WTC11 (cell line): ENCODE results near the gene LRRC74A. TPM values are rescaled to one million over a fixed set of nuclear protein-coding genes. Genes with fewer than 3 reads are reported as not detected.

Source experiments
- ATAC-seq: fragments of 200-7000 bp; cut with Tn5 transposase; 2 replicates; pipeline ENCODE4 v1.10.0; 2021; ENCODE audit warnings: mild to moderate bottlenecking, moderate library complexity
- CTCF ChIA-PET: fragments of 300-600 bp; sonication (Branson Sonifier 250); formaldehyde crosslinking; loops from one replicate; lab custom pipeline; 2021; ENCODE audit warnings: antibody characterized with exemption; lab: Charles Lee
- POLR2A ChIA-PET: fragments of 350-600 bp; sonication (Branson Sonifier 250); formaldehyde crosslinking; loops from one replicate; lab custom pipeline; 2021; ENCODE audit warnings: antibody characterized with exemption; lab: Charles Lee
- DNase-seq: peaks from one replicate; pipeline ENCODE4 v3.0.0; 2021; ENCODE audit warnings: low spot score
- H3K27ac Mint-ChIP-seq: 2 replicates; pipeline ENCODE4 v1.8.0; 2021; ENCODE audit warnings: mixed read lengths
- H3K27me3 Mint-ChIP-seq: 2 replicates; pipeline ENCODE4 v1.8.0; 2021; ENCODE audit warnings: low read depth, mild to moderate bottlenecking, moderate library complexity, mixed read lengths
- H3K36me3 Mint-ChIP-seq: 2 replicates; pipeline ENCODE4 v1.8.0; 2021; ENCODE audit warnings: mixed read lengths
- H3K4me1 Mint-ChIP-seq: 2 replicates; pipeline ENCODE4 v1.8.0; 2022; ENCODE audit warnings: mixed read lengths
- H3K4me3 Mint-ChIP-seq: 2 replicates; pipeline ENCODE4 v1.8.0; 2021; ENCODE audit warnings: mild to moderate bottlenecking, moderate library complexity, mixed read lengths
- H3K9me3 Mint-ChIP-seq: 2 replicates; pipeline ENCODE4 v1.8.0; 2021; ENCODE audit warnings: mixed read lengths
- ARID4B ChIP-seq: sonication (generic); formaldehyde crosslinking; IDR thresholded peaks from 2 replicates; pipeline ENCODE4 v1.8.0; 2023; ENCODE audit warnings: missing genetic modification reagents, mild to moderate bottlenecking, borderline replicate concordance
- ATF1 ChIP-seq: sonication (generic); formaldehyde crosslinking; IDR thresholded peaks from 2 replicates; pipeline ENCODE4 v1.8.1; 2023; ENCODE audit warnings: mild to moderate bottlenecking, moderate library complexity, missing genetic modification reagents
- ATF2 ChIP-seq: sonication (generic); formaldehyde crosslinking; IDR thresholded peaks from 2 replicates; pipeline ENCODE4 v1.8.1; 2022; ENCODE audit warnings: low read depth, missing genetic modification reagents, borderline replicate concordance
- CDX4 ChIP-seq: fragments of 250-450 bp; sonication (Bioruptor Pico); IDR thresholded peaks from 2 replicates; pipeline ENCODE4 v1.9.0; 2021; ENCODE audit warnings: moderate library complexity, mild to moderate bottlenecking, inconsistent platforms, borderline replicate concordance
- ETV6 ChIP-seq: sonication (generic); formaldehyde crosslinking; IDR thresholded peaks from 2 replicates; pipeline ENCODE4 v1.8.1; 2022; ENCODE audit warnings: mild to moderate bottlenecking, missing genetic modification reagents
- FOXJ3 ChIP-seq: sonication (generic); formaldehyde crosslinking; IDR thresholded peaks from 2 replicates; pipeline ENCODE4 v1.9.0; 2021; ENCODE audit warnings: missing genetic modification reagents, mild to moderate bottlenecking, borderline replicate concordance
- KAT7 ChIP-seq: sonication (generic); formaldehyde crosslinking; IDR thresholded peaks from 2 replicates; pipeline ENCODE4 v1.8.1; 2023; ENCODE audit warnings: missing genetic modification reagents, mild to moderate bottlenecking, borderline replicate concordance
- NR2C2 ChIP-seq: sonication (generic); formaldehyde crosslinking; IDR thresholded peaks from 2 replicates; pipeline ENCODE4 v1.8.0; 2022; ENCODE audit warnings: mild to moderate bottlenecking, missing genetic modification reagents
- TEAD4 ChIP-seq: sonication (generic); formaldehyde crosslinking; IDR thresholded peaks from 2 replicates; pipeline ENCODE4 v1.8.0; 2022; ENCODE audit warnings: mild to moderate bottlenecking, missing genetic modification reagents
- TP53 ChIP-seq: sonication (generic); formaldehyde crosslinking; IDR thresholded peaks from 2 replicates; pipeline ENCODE4 v1.8.1; 2023; ENCODE audit warnings: mild to moderate bottlenecking, missing genetic modification reagents
- USF2 ChIP-seq: sonication (generic); formaldehyde crosslinking; IDR thresholded peaks from 2 replicates; pipeline ENCODE4 v1.8.1; 2023; ENCODE audit warnings: mild to moderate bottlenecking, missing genetic modification reagents, moderate library complexity
- total RNA-seq: library from RNA; stranded (reverse); gene quantifications from 3 replicates; pipeline ENCODE4 v1.2.3, GENCODE V29; 2021
- TF ChIP-seq, protein P1 (sequence below): fragments of 250-450 bp; sonication (Bioruptor Pico); IDR thresholded peaks from 2 replicates; pipeline ENCODE4 v1.8.0; 2021; ENCODE audit warnings: mild to moderate bottlenecking
- TF ChIP-seq, protein P2 (sequence below): sonication (generic); formaldehyde crosslinking; IDR thresholded peaks from 2 replicates; pipeline ENCODE4 v1.8.0; 2022; ENCODE audit warnings: mild to moderate bottlenecking, missing genetic modification reagents
- TF ChIP-seq, protein P3 (sequence below): fragments of 200-600 bp; IDR thresholded peaks from 2 replicates; pipeline ENCODE4 v1.8.0; 2022; ENCODE audit warnings: antibody characterized with exemption
- TF ChIP-seq, protein P4 (sequence below): sonication (generic); formaldehyde crosslinking; IDR thresholded peaks from 2 replicates; pipeline ENCODE4 v1.8.0; 2022; ENCODE audit warnings: missing genetic modification reagents
- TF ChIP-seq, protein P5 (sequence below): sonication (generic); formaldehyde crosslinking; conservative IDR thresholded peaks from 2 replicates; pipeline ENCODE4 v1.8.1; 2023; ENCODE audit warnings: mild to moderate bottlenecking, low read depth, missing genetic modification reagents, moderate library complexity

LRRC74A gene
- total RNA-seq, 1 experiment from 2014 or later = not detected

GRCh38 chr14:76908834-76909233 is 82.6 kb downstream of the LRRC74A start (continued):
- TF ChIP-seq ATF2 (CRISPR knock-in tag) (no peak), TP53 (CRISPR knock-in tag) (no peak), CDX4 (CRISPR knock-in tag) (no peak)

- POLR2A ChIA-PET = no interaction called here
- Mint-ChIP-seq H3K9me3 (peaks cover 7% of the 10 kb centered on the region), H3K27ac (no peak overlapping the region), H3K4me3 (no peak overlapping the region), H3K27me3 (no peaks in the 10 kb centered on the region), H3K36me3 (no peaks in the 10 kb centered on the region), H3K4me1 (peaks cover 13% of the 10 kb centered on the region)
- CTCF ChIA-PET = interaction anchor here (0.6 to 1.2 kb wide), 3 partner anchors 7 to 39 kb away, joined by 3 read pairs; no protein-coding TSS in a partner anchor
- DNase-seq (no peak), ATAC-seq (no peak)
- TF ChIP-seq, protein P1, sequence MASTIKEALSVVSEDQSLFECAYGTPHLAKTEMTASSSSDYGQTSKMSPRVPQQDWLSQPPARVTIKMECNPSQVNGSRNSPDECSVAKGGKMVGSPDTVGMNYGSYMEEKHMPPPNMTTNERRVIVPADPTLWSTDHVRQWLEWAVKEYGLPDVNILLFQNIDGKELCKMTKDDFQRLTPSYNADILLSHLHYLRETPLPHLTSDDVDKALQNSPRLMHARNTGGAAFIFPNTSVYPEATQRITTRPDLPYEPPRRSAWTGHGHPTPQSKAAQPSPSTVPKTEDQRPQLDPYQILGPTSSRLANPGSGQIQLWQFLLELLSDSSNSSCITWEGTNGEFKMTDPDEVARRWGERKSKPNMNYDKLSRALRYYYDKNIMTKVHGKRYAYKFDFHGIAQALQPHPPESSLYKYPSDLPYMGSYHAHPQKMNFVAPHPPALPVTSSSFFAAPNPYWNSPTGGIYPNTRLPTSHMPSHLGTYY (CRISPR knock-in tag) = no peak
- TF ChIP-seq ETV6 (CRISPR knock-in tag) (no peak), ARID4B (CRISPR knock-in tag) (no peak), TEAD4 (CRISPR knock-in tag) (no peak), ATF1 (CRISPR knock-in tag) (no peak), USF2 (CRISPR knock-in tag) (no peak), KAT7 (CRISPR knock-in tag) (no peak), FOXJ3 (CRISPR knock-in tag) (no peak), NR2C2 (CRISPR knock-in tag) (no peak)
- TF ChIP-seq, protein P2, sequence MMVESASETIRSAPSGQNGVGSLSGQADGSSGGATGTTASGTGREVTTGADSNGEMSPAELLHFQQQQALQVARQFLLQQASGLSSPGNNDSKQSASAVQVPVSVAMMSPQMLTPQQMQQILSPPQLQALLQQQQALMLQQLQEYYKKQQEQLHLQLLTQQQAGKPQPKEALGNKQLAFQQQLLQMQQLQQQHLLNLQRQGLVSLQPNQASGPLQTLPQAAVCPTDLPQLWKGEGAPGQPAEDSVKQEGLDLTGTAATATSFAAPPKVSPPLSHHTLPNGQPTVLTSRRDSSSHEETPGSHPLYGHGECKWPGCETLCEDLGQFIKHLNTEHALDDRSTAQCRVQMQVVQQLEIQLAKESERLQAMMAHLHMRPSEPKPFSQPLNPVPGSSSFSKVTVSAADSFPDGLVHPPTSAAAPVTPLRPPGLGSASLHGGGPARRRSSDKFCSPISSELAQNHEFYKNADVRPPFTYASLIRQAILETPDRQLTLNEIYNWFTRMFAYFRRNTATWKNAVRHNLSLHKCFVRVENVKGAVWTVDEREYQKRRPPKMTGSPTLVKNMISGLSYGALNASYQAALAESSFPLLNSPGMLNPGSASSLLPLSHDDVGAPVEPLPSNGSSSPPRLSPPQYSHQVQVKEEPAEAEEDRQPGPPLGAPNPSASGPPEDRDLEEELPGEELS = no peak
- TF ChIP-seq, protein P3, sequence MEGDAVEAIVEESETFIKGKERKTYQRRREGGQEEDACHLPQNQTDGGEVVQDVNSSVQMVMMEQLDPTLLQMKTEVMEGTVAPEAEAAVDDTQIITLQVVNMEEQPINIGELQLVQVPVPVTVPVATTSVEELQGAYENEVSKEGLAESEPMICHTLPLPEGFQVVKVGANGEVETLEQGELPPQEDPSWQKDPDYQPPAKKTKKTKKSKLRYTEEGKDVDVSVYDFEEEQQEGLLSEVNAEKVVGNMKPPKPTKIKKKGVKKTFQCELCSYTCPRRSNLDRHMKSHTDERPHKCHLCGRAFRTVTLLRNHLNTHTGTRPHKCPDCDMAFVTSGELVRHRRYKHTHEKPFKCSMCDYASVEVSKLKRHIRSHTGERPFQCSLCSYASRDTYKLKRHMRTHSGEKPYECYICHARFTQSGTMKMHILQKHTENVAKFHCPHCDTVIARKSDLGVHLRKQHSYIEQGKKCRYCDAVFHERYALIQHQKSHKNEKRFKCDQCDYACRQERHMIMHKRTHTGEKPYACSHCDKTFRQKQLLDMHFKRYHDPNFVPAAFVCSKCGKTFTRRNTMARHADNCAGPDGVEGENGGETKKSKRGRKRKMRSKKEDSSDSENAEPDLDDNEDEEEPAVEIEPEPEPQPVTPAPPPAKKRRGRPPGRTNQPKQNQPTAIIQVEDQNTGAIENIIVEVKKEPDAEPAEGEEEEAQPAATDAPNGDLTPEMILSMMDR = no peak
- TF ChIP-seq, protein P4, sequence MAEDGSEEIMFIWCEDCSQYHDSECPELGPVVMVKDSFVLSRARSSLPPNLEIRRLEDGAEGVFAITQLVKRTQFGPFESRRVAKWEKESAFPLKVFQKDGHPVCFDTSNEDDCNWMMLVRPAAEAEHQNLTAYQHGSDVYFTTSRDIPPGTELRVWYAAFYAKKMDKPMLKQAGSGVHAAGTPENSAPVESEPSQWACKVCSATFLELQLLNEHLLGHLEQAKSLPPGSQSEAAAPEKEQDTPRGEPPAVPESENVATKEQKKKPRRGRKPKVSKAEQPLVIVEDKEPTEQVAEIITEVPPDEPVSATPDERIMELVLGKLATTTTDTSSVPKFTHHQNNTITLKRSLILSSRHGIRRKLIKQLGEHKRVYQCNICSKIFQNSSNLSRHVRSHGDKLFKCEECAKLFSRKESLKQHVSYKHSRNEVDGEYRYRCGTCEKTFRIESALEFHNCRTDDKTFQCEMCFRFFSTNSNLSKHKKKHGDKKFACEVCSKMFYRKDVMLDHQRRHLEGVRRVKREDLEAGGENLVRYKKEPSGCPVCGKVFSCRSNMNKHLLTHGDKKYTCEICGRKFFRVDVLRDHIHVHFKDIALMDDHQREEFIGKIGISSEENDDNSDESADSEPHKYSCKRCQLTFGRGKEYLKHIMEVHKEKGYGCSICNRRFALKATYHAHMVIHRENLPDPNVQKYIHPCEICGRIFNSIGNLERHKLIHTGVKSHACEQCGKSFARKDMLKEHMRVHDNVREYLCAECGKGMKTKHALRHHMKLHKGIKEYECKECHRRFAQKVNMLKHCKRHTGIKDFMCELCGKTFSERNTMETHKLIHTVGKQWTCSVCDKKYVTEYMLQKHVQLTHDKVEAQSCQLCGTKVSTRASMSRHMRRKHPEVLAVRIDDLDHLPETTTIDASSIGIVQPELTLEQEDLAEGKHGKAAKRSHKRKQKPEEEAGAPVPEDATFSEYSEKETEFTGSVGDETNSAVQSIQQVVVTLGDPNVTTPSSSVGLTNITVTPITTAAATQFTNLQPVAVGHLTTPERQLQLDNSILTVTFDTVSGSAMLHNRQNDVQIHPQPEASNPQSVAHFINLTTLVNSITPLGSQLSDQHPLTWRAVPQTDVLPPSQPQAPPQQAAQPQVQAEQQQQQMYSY (CRISPR knock-in tag) = no peak
- TF ChIP-seq, protein P5, sequence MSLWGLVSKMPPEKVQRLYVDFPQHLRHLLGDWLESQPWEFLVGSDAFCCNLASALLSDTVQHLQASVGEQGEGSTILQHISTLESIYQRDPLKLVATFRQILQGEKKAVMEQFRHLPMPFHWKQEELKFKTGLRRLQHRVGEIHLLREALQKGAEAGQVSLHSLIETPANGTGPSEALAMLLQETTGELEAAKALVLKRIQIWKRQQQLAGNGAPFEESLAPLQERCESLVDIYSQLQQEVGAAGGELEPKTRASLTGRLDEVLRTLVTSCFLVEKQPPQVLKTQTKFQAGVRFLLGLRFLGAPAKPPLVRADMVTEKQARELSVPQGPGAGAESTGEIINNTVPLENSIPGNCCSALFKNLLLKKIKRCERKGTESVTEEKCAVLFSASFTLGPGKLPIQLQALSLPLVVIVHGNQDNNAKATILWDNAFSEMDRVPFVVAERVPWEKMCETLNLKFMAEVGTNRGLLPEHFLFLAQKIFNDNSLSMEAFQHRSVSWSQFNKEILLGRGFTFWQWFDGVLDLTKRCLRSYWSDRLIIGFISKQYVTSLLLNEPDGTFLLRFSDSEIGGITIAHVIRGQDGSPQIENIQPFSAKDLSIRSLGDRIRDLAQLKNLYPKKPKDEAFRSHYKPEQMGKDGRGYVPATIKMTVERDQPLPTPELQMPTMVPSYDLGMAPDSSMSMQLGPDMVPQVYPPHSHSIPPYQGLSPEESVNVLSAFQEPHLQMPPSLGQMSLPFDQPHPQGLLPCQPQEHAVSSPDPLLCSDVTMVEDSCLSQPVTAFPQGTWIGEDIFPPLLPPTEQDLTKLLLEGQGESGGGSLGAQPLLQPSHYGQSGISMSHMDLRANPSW (CRISPR knock-in tag) = no peak
These were observed 83.1 kb downstream of the LRRC74A start for GRCh38 chr14:76909266-76909665.
